ENCODE measurements around the gene DEUP1.

The DEUP1 gene

DNA sequence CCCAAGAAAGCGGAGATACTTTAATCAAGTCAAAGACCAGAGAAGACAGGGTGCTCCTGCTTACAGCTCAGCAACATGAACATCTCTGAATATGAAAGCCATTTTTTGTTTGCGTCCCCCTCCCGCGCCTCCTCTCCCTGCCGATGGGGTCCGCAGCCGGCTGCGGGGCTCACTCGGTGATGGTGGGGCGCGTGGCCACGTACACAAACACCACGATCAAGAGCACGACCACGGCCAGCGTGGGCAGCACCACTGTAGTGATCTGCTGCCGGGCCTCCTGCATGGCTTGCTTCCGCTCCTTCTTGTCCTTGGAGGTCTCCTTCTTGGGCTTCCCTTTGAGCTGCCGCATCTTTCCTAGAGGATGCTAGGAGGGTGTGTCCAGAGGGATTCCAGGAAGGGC, 148.3 kb downstream of the DEUP1 start:
- no peak for DNase-seq (ENCODE audit: low read depth)

DNA sequence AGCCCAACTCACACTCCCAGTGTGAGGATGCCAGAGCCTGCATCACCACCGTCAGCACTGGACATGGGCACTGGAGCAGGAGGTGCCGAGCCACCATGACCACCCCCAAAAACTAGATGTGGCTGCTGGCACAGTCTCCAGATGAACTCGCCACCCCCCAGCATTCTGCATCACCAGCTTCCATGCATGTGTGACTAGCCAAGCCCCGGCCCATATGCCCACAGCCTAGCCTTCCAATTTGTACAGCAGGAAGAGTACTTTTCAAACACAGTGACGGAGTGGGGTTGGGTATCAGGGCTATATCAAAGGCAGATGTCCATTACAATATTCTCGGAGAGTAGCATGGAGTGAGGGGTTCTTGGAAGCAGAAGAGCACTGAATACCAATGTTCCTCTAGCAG, 149.7 kb downstream of the DEUP1 start:
- DNase-seq (ENCODE audit: low read depth) = no peak

DNA sequence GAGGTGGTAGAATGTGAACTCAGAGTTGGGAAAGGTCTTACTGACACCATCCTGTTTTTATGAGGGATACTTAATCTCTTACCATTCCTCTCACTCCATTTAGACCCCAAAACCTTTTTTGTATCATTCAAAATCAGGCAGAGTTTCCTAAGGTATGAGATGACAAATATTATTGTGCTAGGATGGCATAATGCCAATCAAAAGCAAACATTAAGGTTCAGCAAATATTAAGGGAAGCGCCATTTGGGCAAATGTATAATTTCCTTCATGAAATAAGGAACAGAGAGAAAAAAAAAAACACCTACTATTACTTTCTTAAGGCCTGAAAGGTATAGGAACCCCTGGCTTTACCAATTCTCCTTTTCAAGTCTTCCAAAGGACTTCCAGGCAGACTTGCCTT, 150.2 kb downstream of the DEUP1 start:
- DNase-seq (ENCODE audit: low read depth) = no peak

DNA sequence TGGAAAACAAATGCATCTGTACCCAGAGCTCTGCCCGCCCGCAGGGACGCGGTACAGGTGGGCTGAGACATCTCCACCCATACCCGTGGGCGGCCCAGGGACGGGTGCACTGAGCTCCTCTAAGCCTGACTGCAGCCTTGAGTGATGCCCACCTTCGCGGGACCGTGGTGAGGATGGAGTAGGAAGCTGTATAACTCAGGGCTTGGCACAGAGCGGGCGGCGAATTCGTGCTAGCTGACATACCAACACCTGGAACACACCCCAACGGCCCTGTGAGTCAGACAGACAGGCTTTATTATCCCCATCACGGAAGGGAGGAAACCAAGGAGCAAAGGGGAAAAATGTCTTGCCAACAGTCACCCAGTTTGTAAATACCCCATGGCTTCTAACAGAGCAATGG, 150.7 kb downstream of the DEUP1 start:
- DNase-seq (ENCODE audit: low read depth) = no peak

DNA sequence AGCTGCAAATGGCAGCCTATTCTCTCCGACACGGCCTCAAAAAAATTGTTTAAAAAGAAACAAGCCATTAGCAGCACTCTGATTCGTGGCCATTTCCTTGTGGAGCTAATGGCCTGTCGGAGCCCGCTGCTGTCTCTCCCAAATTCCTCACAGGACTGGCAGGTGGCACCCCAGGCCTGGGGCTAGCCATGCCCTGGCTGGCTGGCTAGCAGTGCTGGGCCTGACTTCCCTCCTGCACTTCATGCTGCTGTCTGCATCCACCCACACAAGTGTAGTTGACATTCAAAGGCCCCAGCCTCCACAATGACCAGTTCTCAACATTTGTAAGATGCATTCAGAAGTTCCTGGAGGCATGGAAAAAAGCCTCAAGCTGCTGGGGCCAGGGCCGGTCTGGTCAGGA, 151.2 kb downstream of the DEUP1 start:
- no peak for DNase-seq (ENCODE audit: low read depth)

DNA sequence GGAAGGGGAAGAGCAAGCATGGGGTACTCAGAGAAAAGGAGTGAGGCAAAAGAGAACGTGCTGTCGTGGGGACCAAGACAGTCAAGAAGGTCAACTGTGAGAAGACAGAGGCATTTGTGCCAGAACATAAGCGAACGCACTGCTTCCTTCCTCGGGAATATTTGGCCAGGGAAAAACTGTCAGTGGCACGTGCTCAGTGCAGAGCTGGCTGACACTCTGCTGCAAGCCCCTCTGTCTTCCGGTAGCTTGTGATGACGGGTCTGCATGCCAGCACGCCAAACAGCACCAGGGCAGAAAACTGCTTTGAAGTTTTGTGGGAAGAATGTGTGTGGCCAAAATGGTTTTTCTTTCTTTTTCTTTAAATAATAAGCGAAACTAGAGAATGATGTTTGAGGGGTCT, 152.0 kb downstream of the DEUP1 start:
- no peak for DNase-seq (ENCODE audit: low read depth)

DNA sequence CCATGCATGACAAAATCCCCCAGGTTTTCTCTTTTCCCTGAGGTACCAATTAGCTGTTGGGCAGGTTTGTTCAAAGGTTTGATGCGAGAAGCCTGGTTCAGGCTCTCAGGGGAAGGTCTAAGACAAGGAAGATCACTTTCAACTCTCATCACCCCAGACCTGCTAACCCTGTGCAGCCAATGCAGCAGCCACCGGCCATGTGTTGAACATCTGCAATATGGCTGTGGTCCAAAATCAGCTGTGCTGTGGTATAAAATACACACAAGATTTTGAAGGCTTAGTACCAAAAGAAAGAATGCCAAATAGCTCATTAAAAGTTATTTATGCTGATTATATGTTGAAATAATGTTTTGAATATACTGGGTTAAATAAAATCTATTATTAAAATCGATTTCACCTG, 154.2 kb downstream of the DEUP1 start:
- DNase-seq (ENCODE audit: low read depth) = no peak

DNA sequence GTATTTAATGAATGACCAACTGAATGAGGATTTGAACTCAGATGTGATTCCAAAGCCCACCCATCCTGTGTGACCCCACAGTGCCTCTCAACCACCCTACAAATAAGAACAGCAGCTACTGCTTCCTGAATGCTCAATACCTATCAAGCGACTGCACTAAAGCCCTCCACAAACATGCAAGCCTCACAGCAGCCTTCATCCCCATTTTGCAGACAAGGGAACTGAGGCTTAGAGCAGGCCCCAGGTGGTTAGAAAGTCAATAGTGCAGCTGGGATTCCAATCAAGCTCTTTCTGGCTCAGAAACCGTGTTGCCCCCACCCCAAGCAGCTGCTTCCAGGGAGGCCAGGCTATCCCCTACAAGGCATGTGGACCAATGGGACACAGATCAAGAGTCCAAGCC, 155.4 kb downstream of the DEUP1 start:
- DNase-seq (ENCODE audit: low read depth) = no peak

DNA sequence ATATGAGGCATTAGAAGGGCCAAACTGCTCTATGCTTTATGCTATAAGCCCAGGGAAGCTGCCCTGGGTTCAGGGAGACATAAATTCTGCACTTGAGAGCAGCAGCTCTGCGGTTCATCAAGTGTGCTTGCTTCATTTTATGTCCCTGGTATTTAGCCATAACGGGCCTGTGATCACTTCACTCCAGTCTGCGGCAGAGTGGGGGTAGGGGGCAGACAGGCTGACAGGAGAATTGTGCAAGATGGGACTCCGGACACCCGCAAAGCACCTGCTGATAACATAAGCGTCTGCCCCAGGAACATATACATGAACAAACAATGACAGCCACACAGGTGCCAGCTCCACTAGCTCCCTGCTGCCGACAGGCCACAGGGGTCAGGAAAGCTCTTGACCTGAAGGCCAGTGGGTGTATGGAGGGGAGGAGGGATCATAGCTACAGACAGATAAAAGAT, 156.5 kb downstream of the DEUP1 start:
- no peak for DNase-seq (ENCODE audit: low read depth)

Measured in T follicular helper cell (primary cell).